SK-MEL-5 (cell line): ENCODE data around the gene PIAS4. TPM values are rescaled to one million over a fixed set of nuclear protein-coding genes. Genes with fewer than 3 reads are reported as not detected.

ENCODE experiments used
- DNase-seq: peaks from one replicate; pipeline ENCODE4 v3.0.0-alpha.2; 2016; ENCODE audit warnings: low read depth, low spot score
- in situ Hi-C: cut with HindIII; loops from 2 replicates; pipeline ENCODE4 v1.10.0; 2016; ENCODE audit warnings: low sequenced_read_pairs, high pct_unique_total_duplicates, low pct_unique_long_range_greater_than_20kb
- total RNA-seq: library from RNA; depleted of rRNA; stranded (reverse); fragments of >200 nt; shearing (Covaris generic); gene quantifications from 2 replicates; pipeline ENCODE4 v1.2.3, GENCODE V29; 2014

Gene PIAS4
- total RNA-seq, 1 experiment from 2014 or later = 20.6 TPM

- DNase-seq = no peak
- in situ Hi-C loops = no loop called here
These were observed 37.5 kb downstream of the PIAS4 start for GRCh38 chr19:4044990-4045465.

GRCh38 chr19:4045597-4046361 lies 38.2 kb downstream of the PIAS4 start:
- in situ Hi-C loops = no loop called here
- no peak for DNase-seq

GRCh38 chr19:4046362-4046691 lies 38.8 kb downstream of the PIAS4 start:
- no peak for DNase-seq
- in situ Hi-C loops = no loop called here

- DNase-seq = no peak
- in situ Hi-C loops = no loop called here
These were observed 39.6 kb downstream of the PIAS4 start for GRCh38 chr19:4046946-4047683.

GRCh38 chr19:4049432-4049831 lies 41.9 kb downstream of the PIAS4 start:
- in situ Hi-C loops = no loop called here

GRCh38 chr19:4051175-4052101 lies 43.9 kb downstream of the PIAS4 start:
- no peak for DNase-seq
- in situ Hi-C loops = no loop called here

More at GRCh38 chr19:4049432-4049831, 41.9 kb downstream of the PIAS4 start:
- no peak for DNase-seq

- in situ Hi-C loops = no loop called here
- DNase-seq = no peak
These were observed 44.8 kb downstream of the PIAS4 start for GRCh38 chr19:4052114-4052992.

- no peak for DNase-seq
- in situ Hi-C loops = no loop called here
These were observed 45.5 kb downstream of the PIAS4 start for GRCh38 chr19:4052993-4053422.

GRCh38 chr19:4053423-4054324 lies 46.1 kb downstream of the PIAS4 start:
- in situ Hi-C loops = no loop called here
- DNase-seq = no peak

GRCh38 chr19:4054441-4055208 lies 47.1 kb downstream of the PIAS4 start:
- in situ Hi-C loops = no loop called here
- DNase-seq = no peak

- no peak for DNase-seq
- in situ Hi-C loops = no loop called here
These were observed 47.6 kb downstream of the PIAS4 start for GRCh38 chr19:4055209-4055552.

- in situ Hi-C loops = no loop called here
- no peak for DNase-seq
These were observed 50.6 kb downstream of the PIAS4 start for GRCh38 chr19:4057931-4058692.

- no peak for DNase-seq
- in situ Hi-C loops = no loop called here
These were observed 51.3 kb downstream of the PIAS4 start for GRCh38 chr19:4058693-4059452.

- DNase-seq = no peak
- in situ Hi-C loops = no loop called here
These were observed 51.9 kb downstream of the PIAS4 start for GRCh38 chr19:4059453-4059871.
